Loucy (cell line): ENCODE results near the gene DDB1.

Experiments used
- EZH2phosphoT487 ChIP-seq: fragments of 200-600 bp; IDR thresholded peaks from 2 replicates; pipeline ENCODE4 v1.6.1; 2018; ENCODE audit warnings: antibody characterized with exemption, mild to moderate bottlenecking, moderate library complexity, borderline replicate concordance
- TF ChIP-seq, protein P1 (sequence below): fragments of 200-600 bp; sonication (generic); conservative IDR thresholded peaks from 2 replicates; pipeline ENCODE4 v1.5.1; 2014; ENCODE audit warnings: mild to moderate bottlenecking, antibody characterized with exemption, low read length

DNA sequence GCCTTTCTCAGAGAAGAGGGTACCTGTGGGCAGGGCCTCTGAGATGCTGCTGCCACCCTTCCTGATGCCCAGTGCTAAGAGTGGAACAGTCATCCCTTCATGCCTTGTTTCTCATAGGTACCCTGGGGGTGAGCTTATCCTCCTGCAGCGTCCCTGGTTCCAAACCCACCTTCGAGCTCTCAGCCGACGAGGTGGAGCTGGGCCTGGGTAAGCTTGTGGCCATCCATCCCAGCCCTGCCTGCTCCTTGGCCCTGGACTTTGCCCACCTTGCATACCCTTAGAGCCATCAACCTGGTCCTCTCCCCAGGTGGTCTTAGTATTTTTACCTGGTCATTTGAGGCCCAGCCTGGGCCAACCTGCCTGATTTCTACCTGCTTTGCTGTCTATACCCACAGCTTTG, 8.8 kb upstream of the DDB1 start:
- TF ChIP-seq, protein P1, sequence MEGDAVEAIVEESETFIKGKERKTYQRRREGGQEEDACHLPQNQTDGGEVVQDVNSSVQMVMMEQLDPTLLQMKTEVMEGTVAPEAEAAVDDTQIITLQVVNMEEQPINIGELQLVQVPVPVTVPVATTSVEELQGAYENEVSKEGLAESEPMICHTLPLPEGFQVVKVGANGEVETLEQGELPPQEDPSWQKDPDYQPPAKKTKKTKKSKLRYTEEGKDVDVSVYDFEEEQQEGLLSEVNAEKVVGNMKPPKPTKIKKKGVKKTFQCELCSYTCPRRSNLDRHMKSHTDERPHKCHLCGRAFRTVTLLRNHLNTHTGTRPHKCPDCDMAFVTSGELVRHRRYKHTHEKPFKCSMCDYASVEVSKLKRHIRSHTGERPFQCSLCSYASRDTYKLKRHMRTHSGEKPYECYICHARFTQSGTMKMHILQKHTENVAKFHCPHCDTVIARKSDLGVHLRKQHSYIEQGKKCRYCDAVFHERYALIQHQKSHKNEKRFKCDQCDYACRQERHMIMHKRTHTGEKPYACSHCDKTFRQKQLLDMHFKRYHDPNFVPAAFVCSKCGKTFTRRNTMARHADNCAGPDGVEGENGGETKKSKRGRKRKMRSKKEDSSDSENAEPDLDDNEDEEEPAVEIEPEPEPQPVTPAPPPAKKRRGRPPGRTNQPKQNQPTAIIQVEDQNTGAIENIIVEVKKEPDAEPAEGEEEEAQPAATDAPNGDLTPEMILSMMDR: no peak
- no peak for TF ChIP-seq EZH2phosphoT487
